Breast epithelium (tissue), 4 donors: ENCODE data around the gene PNPT1. TPM values are rescaled to one million over a fixed set of nuclear protein-coding genes. Genes with fewer than 3 reads are reported as not detected.
"Not testable (repeated sequence)": the region's sequence is repeated elsewhere in the genome, so short reads cannot be mapped to it uniquely, and the experiment has no call there.

Experiments used
- DNase-seq, 2 donors: peaks; one replicate each; pipeline ENCODE4 v3.0.0-alpha.2; 2019; ENCODE audit warnings: low spot score in 2 of 2
- H3K27ac ChIP-seq, 2 donors: fragments of 200-600 bp; sonication (generic) in 1 of 2; one replicate each; pipeline ENCODE4 v1.5.1; 2016 to 2019; ENCODE audit warnings: mild to moderate bottlenecking in 1 of 2
- H3K27me3 ChIP-seq, 2 donors: fragments of 200-600 bp; sonication (generic) in 1 of 2; one replicate each; pipeline versions ENCODE4 v1.5.1 to v1.6.0; 2017 to 2019; ENCODE audit warnings: control low read depth in 1 of 2, mild to moderate bottlenecking in 1 of 2
- H3K36me3 ChIP-seq: fragments of 200-600 bp; one replicate; pipeline ENCODE4 v1.5.1; 2019
- H3K4me1 ChIP-seq, 2 donors: fragments of 200-600 bp; sonication (generic); one replicate each; pipeline ENCODE4 v1.5.1; 2016 to 2019; ENCODE audit warnings: control low read depth in 1 of 2
- H3K4me3 ChIP-seq, 3 donors: fragments of 200-600 bp; sonication (generic); 1 replicate in 2 of 3; 2 replicates in 1 of 3; pipeline ENCODE4 v1.5.1; 2016 to 2019; ENCODE audit warnings: mild to moderate bottlenecking in 3 of 3, moderate library complexity in 2 of 3
- H3K9me3 ChIP-seq, 2 donors: fragments of 200-600 bp; sonication (generic) in 1 of 2; one replicate each; pipeline ENCODE4 v1.5.1; 2016 to 2019; ENCODE audit warnings: control low read depth in 1 of 2
- CTCF ChIP-seq, 3 donors: fragments of 450-650 bp; IDR thresholded peaks; one replicate each; pipeline ENCODE4 v1.5.1; 2016 to 2017; ENCODE audit warnings: antibody characterized with exemption in 3 of 3, mild to moderate bottlenecking in 3 of 3, moderate library complexity in 3 of 3
- POLR2A ChIP-seq: fragments of 450-650 bp; IDR thresholded peaks from one replicate; pipeline ENCODE4 v1.6.1; 2016; ENCODE audit warnings: antibody characterized with exemption, mild to moderate bottlenecking, moderate library complexity
- POLR2AphosphoS5 ChIP-seq, 3 donors: sonication (generic); formaldehyde crosslinking; IDR thresholded peaks; one replicate each; pipeline ENCODE4 v1.6.1; 2017; ENCODE audit warnings: antibody characterized with exemption in 3 of 3
- intact Hi-C: fragments of 100-400 bp; cut with DNase I; formaldehyde crosslinking; loops from one replicate; pipeline ENCODE4 v1.15.1; 2023; ENCODE audit warnings: low total_unique reads
- total RNA-seq, 3 donors: library from RNA; depleted of rRNA; stranded (reverse); fragments of >200 nt; gene quantifications; one replicate each; pipeline ENCODE4 v1.1.0, GENCODE V29; 2016

PNPT1 gene
- total RNA-seq, 3 donors from 2014 or later, result 11.5 to 24.9 (median 21.8) TPM

- no peak for DNase-seq
- Histone ChIP-seq H3K4me1 (no peaks in the 10 kb centered on the region), H3K9me3 (no peaks in the 10 kb centered on the region), H3K4me3 (no peak overlapping the region), H3K27me3 (no peaks in the 10 kb centered on the region), H3K27ac (no peak overlapping the region), H3K36me3 (no peaks in the 10 kb centered on the region)
- intact Hi-C loops, result no loop called here
- no peak for TF ChIP-seq POLR2A
- TF ChIP-seq CTCF (IDR thresholded peaks at IDR 0.05), result no peak
- TF ChIP-seq POLR2AphosphoS5 (IDR thresholded peaks at IDR 0.05), result no peak
These were observed 22.0 kb upstream of the PNPT1 start for GRCh38 chr2:55715626-55716025.

GRCh38 chr2:55715178-55715577 lies 21.5 kb upstream of the PNPT1 start:
- H3K4me1 ChIP-seq, H3K4me3 ChIP-seq, H3K36me3 ChIP-seq, DNase-seq, intact Hi-C loops, H3K27ac ChIP-seq, H3K27me3 ChIP-seq, H3K9me3 ChIP-seq: not testable (repeated sequence)

- Histone ChIP-seq H3K36me3 (no peaks in the 10 kb centered on the region), H3K27me3 (no peaks in the 10 kb centered on the region), H3K9me3 (no peaks in the 10 kb centered on the region), H3K4me3 (no peak overlapping the region), H3K27ac (no peak overlapping the region), H3K4me1 (no peaks in the 10 kb centered on the region)
- DNase-seq, result no peak
- intact Hi-C loops, result no loop called here
- no peak for TF ChIP-seq POLR2AphosphoS5 (IDR thresholded peaks at IDR 0.05)
- TF ChIP-seq POLR2A, result no peak
- TF ChIP-seq CTCF (IDR thresholded peaks at IDR 0.05), result no peak
These were observed 18.9 kb upstream of the PNPT1 start for GRCh38 chr2:55712477-55713060.

- no peaks in the 10 kb centered on the region for H3K36me3 ChIP-seq
- no peak overlapping the region for H3K4me3 ChIP-seq
- H3K27me3 ChIP-seq, result no peaks in the 10 kb centered on the region
- H3K9me3 ChIP-seq, result no peaks in the 10 kb centered on the region
- no peak for TF ChIP-seq CTCF (IDR thresholded peaks at IDR 0.05)
- TF ChIP-seq POLR2AphosphoS5 (IDR thresholded peaks at IDR 0.05), result no peak
- TF ChIP-seq POLR2A, result no peak
- intact Hi-C loops, result no loop called here
- no peak for DNase-seq
- H3K4me1 ChIP-seq, result no peaks in the 10 kb centered on the region
- H3K27ac ChIP-seq, result no peak overlapping the region
These were observed 16.4 kb upstream of the PNPT1 start for GRCh38 chr2:55710025-55710424.

GRCh38 chr2:55707751-55708150 lies 14.1 kb upstream of the PNPT1 start:
- DNase-seq, result no peak
- intact Hi-C loops, result no loop called here
- Histone ChIP-seq H3K9me3 (no peaks in the 10 kb centered on the region), H3K27me3 (no peaks in the 10 kb centered on the region), H3K4me1 (no peaks in the 10 kb centered on the region), H3K27ac (no peak overlapping the region), H3K4me3 (no peak overlapping the region), H3K36me3 (no peaks in the 10 kb centered on the region)
- TF ChIP-seq POLR2AphosphoS5 (IDR thresholded peaks at IDR 0.05) (no peak), POLR2A (no peak), CTCF (IDR thresholded peaks at IDR 0.05) (no peak)

- H3K9me3 ChIP-seq, H3K4me1 ChIP-seq, H3K36me3 ChIP-seq, H3K27me3 ChIP-seq, intact Hi-C loops, H3K4me3 ChIP-seq, DNase-seq, H3K27ac ChIP-seq: not testable (repeated sequence)
These were observed 12.6 kb upstream of the PNPT1 start for GRCh38 chr2:55706258-55706657.
